Dedifferentiated amniotic fluid mesenchymal stem cell (primary cell): Measurements from ENCODE around the gene UBE3A.
"Not testable (repeated sequence)": the region's sequence is repeated elsewhere in the genome, so short reads cannot be mapped to it uniquely, and the experiment has no call there.

ENCODE experiments used
- DNase-seq: peaks from one replicate; pipeline ENCODE4 v3.0.0-alpha.2; 2016; ENCODE audit errors: extremely low spot score

Gene UBE3A

DNA sequence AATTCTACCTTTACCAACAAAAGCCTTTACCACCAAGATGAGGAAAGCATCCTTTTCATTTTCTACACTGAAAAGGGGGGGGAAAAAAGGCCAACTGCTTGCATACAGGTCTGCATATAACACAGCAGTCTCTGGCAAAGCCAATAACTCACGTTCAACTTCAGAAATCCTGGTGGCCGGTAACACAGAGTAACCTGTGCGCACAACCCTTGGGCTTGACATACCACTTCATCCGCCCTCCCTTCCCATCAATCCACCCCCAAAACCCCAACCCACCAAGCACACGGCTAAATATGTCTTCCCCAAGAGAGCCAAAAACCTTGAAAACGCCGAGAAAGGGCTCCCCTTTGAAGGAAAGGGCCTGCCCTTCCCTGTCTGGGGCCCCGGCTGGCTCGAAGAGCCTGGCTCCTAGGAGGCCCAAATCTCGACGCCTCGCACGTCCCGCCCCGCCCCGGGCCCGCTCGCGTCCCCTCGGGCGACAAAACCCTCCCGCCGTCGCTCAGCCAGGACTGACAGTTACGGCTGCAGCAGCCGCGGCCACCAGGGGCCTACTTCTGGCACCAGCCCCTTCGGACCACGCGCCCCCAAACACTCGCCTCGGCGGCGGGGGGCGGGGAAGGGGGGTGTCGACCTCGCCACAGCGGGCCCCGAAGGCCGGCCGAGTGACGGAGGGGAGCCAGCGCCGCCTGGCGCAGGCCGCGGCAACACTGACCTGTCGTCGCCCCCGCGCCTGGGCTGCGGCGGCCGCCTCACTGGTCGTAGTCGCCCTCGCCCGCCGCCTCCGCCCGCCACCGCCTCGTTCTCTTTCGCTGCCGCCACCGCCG lies 835 bp downstream of the UBE3A start:
- no peak for DNase-seq

DNA sequence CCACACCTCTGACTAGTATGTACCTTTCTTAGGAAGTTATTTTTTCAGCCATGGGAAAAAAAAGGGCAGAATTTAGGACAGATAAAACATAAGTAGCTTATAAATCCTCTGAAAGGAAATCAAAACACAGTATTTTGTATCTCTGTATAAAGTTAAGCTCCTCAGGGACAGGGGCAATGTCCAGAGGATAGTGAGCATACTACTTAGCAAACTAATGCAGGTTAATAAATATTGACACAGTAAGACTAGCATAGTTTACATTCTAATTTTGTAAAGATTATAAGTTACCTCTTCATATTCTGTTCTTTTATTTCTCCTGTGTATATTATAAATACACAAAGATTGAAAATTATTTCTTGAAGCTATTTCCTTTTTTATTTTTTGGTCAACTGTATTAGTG lies 2.1 kb downstream of the UBE3A start:
- no peak for DNase-seq

DNA sequence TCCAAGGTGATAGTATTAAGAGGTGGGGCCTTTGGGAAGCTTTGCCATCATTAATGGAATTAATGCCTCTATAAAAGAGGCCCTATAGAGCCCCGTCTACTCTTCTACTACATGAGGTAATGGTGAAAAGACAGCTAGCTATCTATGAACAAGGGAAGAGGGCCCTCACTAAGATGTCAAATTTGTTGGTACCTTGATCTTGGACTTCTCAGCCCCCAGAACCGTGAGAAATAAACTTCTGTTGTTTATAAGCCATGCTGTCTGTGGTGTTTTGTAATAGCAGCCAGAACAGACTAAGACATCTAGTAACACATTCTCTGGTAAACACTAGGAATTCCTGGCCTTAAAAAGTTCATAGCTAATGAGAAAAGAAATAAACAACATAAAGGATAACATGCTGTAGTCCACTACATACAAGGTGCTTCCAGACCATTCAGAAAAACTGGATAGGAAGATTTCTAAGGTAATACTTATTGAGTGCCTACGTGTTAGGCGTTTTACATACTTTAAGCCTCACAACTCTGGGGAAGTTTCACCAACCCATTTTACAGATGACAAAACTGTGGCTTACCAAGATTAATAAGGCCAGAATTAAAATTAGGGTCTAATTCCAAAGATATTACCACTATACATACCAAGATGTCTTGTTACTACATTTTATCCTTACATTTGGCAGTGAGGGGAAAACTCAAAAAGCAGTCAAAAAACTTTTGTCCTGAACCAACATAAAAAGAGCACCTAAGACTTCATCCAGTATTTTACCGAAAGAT lies 3.2 kb downstream of the UBE3A start:
- no peak for DNase-seq

DNA sequence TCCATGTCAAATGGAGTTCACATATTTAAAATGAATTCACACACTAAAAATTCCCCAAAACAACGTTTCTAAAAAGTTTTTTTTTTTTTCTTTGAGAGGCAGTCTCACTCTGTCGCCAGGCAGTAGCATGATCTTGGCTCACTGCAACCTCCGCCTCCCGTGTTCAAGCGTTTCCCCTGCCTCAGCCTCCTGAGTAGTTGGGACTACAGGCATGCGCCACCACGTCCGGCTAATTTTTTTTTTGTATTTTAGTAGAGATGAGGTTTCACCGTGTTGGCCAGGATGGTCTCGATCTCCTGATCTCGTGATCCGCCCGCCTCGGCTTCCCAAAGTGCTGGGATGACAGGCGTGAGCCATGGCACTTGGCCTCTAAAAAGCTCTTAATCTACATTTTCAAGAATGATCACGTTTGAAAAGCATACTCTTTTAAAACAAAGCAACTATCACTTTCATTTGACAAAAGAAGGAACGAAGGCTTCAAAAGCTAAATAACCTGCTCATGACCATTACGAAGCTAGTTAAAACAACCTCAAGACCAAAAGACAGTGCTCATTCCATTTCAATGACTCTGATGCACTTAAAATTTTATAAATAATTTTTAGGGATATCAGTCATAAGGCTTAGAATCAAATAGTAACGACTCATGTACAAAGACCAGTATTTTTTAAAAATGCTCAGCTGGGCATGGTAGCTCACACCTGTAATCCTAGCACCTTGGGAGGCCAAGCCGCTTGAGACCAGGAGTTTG lies 5.5 kb downstream of the UBE3A start:
- no peak for DNase-seq

DNA sequence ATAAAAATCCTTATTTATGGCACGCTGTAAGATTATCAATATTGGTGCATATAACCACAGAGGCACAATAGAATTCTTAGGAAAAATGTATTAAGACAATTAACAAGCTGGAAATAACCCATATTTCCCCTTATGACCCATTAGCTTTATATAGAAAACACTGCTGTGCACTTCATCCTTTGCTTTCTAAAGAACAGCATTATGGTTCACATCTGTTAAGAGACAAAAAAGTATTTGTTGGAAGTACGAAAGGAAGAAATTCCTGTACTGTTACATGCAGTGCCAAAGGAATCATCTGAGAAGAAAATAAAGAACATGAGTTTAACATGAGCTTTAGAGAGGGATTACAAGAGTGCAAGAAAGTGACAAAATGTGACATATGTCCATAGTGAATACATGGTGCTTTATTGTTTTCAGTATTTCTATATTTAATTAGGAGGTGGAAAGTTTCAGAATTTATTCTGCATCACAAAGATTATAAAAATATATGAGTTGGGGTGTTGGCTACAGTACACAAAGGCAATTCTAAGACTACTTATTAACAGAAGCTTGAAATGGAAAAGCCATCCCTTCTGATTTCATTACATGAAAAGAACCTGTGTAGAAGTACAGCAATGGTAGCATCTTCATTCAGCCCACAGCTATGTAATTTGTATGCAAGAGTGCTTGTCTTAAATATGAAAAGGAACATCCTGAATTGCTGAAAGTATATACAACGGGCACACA lies 6.8 kb downstream of the UBE3A start:
- DNase-seq, result no peak

DNA sequence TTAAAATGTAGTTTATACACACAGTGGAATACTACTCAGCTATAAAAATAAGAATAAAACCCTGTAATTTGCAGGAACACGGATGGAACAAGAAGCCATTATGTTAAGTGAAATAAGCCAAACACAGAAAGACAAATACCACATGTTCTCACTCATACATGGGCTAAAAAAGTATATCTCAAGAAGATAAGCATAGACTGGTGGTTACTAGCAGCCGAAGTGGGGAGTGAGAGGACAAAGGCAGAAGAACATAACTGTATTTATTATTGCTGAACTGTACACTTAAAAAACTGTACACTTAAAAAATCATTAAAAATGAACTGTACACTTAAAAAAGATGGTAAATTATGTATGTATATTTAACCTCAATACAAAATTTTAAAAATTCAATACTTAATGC lies 11.0 kb downstream of the UBE3A start:
- no peak for DNase-seq

DNA sequence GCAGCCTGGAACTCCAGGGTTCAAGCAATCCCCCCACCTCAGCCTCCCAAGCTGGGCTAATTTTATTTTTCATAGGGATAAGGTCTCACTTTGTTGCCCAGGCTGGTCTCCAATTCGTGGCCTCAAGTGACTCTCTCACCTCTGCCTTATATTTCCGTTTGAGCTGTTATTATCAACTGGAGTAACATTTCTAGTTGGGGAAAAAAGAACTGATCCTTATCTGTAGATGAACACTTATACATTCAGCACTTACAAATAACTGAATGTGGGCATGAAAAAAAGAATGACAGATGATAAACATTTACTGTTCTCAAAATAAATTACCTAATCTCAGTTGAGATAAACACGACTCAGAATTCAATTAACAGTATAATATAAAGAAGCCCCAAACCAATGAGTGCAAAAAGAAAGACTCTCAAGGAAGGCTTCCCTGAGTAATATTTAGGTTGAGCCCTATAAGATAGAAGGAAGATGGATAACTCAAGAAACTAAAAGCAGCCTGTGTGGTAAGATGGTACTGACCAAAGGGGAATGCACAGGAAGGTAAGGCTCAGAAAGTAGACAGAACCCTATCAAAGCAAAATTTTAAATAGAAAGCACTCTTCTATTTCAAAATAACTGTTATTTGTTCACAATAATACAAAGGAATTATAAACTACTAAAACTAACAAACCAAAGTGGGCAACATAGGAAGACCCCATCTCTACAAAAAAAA lies 11.8 kb downstream of the UBE3A start:
- DNase-seq, result no peak

DNA sequence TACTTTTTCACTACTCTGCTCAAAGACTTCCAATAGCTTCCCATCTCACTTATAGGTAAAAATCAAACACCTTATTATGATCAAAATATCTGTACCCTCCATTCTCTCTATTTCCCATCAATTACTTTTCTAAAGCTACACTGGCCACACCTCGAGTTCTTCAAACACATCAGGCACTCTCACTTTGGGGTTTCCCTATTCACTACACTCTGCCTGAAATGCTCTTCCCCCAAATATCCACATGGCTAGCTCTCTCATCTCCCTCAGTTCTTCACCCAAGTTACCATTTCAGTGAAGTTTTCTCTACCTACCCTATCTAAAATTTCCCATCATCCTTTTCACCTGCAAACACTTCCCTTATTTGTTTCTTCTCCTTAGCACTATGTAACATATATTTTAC lies 14.8 kb downstream of the UBE3A start:
- no peak for DNase-seq

DNA sequence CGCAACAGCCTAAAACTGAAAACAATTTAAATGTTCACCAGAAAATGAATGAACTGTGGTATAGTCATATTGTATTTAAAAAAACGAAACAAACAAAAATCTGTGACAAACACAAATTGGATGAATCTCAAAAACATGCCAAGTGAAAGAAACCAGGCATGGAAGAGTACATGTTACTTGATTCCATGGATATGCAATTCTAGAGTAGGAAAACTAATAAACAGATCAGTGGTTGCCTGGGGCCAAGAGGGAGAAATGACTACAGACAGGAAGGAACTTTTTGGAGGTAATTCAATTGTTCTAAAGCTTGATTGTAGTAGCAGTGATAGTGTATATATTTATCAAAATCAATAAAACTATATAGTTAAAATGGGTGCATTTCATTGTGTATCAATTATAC lies 16.8 kb downstream of the UBE3A start:
- peak; percentile 74 for DNase-seq

DNA sequence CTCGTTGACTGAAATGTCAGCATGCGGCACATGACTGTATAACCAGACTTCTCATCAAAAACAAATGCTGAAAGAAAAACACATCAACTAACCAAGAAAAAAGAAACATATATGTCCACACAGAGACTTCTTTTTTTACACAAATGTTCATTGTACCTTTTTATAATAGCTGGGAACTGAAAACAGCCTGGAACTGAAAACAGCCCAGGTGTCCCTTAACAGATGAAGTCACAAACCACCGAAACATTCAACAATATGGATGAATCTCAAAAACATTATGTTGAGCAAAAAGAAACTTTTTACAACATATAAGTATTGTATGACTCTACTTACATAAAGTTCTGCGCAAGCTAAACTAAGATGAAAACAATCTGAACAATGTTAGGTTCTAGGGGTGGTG lies 20.6 kb downstream of the UBE3A start:
- no peak for DNase-seq

DNA sequence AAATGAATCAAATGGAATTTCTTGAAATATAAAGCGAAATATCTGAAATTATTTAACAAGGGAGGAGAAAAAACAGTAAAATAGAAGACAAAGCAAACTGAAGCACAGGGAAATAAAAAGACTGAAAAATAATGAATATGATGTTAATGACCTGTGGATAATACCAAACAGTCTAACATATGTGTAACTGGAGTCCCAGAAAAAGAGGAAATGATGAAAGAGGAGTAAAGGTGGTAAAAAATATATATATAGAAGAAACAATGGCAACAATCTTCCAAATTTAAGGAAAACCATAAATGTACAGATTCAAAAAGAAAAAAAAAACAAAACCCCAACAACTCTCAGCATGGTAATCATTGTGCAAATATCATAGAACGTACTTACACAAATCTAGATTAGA lies 21.2 kb downstream of the UBE3A start:
- DNase-seq, result no peak

DNA sequence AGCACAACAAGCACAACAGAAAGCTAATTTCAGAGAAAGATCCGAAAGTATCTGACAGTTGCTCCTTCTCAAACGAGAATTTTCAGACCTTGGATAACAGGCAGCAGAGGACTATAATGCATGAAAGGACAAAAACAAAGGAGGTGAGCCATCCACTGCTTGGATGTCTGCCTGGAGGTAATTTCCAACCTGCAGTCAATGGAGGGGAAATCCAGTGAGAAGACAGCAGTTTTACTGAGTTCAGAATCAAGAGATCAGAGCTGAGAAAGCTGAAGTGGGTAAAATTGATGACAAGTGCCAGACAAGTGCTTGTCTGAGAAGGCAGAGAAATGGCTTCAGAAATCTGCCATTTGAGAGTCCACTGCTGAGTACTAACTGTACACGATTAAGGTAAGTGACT lies 22.1 kb downstream of the UBE3A start:
- no peak for DNase-seq

DNA sequence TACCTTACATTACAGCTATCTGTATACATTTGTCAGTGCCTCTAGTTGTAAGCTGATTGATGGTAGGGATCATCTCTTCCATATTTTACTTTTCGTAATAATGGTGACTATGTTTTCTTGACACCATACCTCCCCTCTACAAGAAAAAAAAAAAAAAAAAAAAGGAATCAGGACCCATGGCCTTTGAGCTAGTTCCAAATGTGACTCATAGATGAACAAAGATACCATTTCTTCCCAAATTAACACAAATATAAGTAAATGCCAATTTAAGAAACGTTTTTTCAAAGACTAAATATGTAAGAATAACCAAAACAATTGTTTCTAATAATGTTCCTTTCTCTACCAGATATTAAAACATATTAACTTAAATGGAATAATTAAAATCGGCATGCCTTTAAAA lies 23.1 kb downstream of the UBE3A start:
- no peak for DNase-seq

DNA sequence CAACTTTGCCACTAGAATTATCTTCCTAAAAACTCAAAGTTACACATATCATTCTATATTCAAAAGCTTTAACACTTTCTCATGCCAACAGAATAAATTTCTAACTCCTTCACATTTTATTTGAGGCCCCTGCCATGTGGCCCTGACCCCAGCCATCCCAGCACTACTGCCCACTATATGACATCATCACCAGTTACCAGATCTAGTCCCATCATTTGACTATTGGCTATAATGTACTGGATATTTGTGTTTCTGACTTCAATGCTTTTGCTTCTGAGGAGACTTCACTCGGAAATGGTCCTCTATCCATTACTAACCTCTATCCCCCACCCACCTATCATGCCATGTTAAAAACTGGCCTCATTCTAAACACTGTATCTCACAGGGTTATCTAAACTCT lies 23.6 kb downstream of the UBE3A start:
- no peak for DNase-seq

DNA sequence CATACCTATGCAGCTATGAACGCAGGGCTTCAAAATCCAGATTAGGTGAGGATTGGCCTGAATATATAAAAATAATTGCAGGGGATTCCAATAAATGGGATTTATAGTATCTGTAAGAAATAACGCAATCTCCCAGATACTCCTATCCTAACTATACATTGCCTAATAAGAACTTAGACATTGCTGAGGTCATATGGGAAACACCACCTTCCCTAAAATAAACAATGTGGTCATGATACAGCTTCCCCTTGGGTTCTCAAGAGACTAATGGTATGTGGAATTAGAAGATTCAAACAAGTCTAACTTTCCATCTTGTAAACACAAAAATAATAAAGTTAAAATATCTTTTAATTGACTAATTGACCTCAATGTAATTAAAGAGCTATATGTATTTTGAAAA lies 28.2 kb downstream of the UBE3A start:
- DNase-seq, result no peak

DNA sequence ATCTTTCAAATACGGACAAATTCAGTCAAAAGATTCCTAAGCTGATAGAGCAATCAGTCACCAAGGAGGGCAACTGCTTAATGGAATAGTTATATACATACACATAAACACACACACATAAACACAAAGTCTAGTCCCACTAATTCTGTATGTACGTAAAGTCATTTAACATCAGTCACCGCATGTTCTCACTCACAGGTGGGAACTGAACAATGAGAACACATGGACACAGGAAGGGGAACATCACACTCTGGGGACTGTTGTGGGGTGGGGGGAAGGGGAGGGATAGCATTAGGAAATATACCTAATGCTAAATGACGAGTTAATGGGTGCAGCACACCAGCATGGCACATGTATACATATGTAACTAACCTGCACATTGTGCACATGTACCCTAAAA lies 29.1 kb downstream of the UBE3A start:
- not testable (repeated sequence) for DNase-seq

DNA sequence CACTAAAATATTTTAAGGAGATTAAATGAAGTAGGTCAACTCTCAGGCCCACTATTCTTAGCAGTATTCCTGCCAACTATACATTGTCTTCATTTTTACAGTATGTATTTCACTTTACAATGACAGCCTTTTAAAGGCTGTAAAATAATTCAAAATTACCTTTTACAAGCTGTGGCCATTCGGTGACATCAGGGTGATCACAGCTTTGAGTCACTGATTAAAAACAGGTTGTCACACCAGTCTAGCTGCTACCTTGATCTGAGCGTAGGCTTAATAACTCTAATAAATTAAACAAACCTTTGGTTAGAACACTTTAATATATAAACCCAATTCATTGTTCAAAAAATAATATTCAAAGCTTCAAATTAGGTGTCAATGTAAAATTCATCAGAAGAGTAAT lies 29.9 kb downstream of the UBE3A start:
- DNase-seq, result no peak

DNA sequence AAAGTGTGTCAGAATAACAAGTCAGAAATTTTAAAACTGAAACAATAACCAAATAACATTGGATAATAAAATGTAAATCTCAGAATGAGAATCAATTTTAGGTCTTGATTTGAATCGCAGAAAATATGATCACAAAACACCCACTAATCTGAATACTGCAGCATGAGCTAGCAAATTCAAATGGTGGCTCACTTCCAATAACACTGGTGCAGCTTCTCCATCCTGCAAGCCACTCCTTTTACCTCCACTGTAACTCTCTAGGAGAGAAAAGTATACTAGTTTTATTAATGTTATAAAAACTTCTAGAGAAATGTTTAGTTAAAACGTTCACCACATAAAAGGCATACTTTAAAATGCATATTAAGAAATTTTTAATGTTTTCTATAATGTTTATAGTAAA lies 30.4 kb downstream of the UBE3A start:
- DNase-seq, result no peak

DNA sequence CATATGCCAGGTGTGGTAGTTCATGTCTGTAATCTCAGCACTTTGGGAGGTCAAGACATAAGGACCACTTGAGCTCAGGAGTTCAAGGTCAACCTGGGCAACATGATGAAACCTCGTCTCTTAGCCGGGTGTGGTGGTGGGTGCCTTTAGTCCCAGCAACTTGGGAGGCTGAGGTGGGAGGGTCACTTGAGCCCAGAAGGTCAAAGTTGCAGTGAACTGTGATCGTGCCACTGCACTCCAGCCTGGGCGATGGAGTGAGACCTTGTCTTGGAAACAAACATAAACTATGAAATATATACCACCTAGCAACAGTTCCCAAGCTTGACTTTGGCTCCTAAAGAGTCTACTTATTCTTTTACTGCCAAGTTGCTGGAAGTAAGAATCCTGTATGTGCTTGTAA lies 30.9 kb downstream of the UBE3A start:
- no peak for DNase-seq

DNA sequence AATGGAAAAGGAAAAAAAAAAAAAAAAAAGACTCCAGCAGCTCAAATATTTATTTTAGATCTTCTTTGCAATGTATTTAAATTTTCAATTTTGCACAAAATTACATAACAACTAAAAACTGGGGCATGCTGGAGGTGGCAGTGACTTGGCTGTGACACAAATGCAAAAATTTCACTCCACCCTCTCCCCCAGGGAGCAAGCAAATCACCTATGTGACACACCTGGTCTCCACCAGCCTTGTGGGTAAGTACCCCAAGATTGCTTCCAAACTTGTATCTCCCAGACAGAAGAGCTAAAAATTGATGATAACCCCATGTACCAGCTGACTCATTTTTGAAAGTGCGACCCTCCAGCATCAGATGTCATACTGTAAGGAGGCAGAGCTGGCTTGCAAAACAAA lies 32.0 kb downstream of the UBE3A start:
- DNase-seq, result no peak

DNA sequence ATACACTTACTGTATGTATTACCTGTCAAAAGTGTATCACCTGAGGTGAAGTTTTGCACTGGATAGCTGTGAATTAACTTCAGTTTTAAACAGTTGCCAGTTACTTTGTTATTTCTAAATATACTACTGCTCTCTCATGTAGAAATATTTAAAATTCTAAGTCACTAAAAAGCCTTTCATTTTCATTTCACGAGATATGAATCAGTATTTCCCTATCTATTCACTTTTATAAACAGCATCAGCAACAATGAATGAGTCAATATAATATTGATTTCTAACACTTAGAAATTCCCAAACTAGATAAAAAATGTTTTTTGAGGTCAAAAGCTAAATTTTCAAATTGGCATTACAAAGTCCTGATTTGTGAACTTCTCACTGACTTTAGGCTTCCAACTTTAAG lies 32.6 kb downstream of the UBE3A start:
- no peak for DNase-seq
